HG03460 (cell line): Measurements from ENCODE around the gene C5orf63.
"Not testable (repeated sequence)": the region's sequence is repeated elsewhere in the genome, so short reads cannot be mapped to it uniquely, and the experiment has no call there.

Experiments used
- ATAC-seq: cut with Tn5 transposase; IDR thresholded peaks from one replicate; pipeline ENCODE4 v1.9.1; 2021; ENCODE audit not compliant: unreplicated experiment

C5orf63 gene

GRCh38 chr5:127076315-127077129 lies 3.2 kb upstream of the C5orf63 start:
- ATAC-seq: no peak

GRCh38 chr5:127074466-127074865 lies 1.2 kb upstream of the C5orf63 start:
- no peak for ATAC-seq

GRCh38 chr5:127070243-127070642 lies 3.1 kb downstream of the C5orf63 start:
- ATAC-seq: no peak

- no peak for ATAC-seq
These were observed 4.6 kb downstream of the C5orf63 start for GRCh38 chr5:127068493-127069214.

GRCh38 chr5:127066721-127067120 lies 6.6 kb downstream of the C5orf63 start:
- ATAC-seq: no peak

- ATAC-seq: no peak
These were observed 9.0 kb downstream of the C5orf63 start for GRCh38 chr5:127064253-127064840.

GRCh38 chr5:127063257-127063913 lies 9.9 kb downstream of the C5orf63 start:
- no peak for ATAC-seq

GRCh38 chr5:127061956-127062355 lies 11.3 kb downstream of the C5orf63 start:
- no peak for ATAC-seq

GRCh38 chr5:127061537-127061936 lies 11.8 kb downstream of the C5orf63 start:
- ATAC-seq: no peak

GRCh38 chr5:127060470-127060985 lies 12.8 kb downstream of the C5orf63 start:
- no peak for ATAC-seq

GRCh38 chr5:127056896-127057295 lies 16.4 kb downstream of the C5orf63 start:
- ATAC-seq: no peak

GRCh38 chr5:127055880-127056653 lies 17.2 kb downstream of the C5orf63 start:
- no peak for ATAC-seq

GRCh38 chr5:127053551-127053950 lies 19.8 kb downstream of the C5orf63 start:
- ATAC-seq: not testable (repeated sequence)

- no peak for ATAC-seq
These were observed 20.3 kb downstream of the C5orf63 start for GRCh38 chr5:127053049-127053448.

GRCh38 chr5:127051591-127051990 lies 21.7 kb downstream of the C5orf63 start:
- ATAC-seq: no peak

- no peak for ATAC-seq
These were observed 26.8 kb downstream of the C5orf63 start for GRCh38 chr5:127046343-127047072.

- ATAC-seq: no peak
These were observed 30.7 kb downstream of the C5orf63 start for GRCh38 chr5:127042593-127042992.

- ATAC-seq: no peak
These were observed 31.7 kb downstream of the C5orf63 start for GRCh38 chr5:127041571-127041970.

GRCh38 chr5:127040796-127041520 lies 32.3 kb downstream of the C5orf63 start:
- no peak for ATAC-seq
